GM11168 (cell line): ENCODE data around the gene MPP1.
"Not testable (repeated sequence)": the region's sequence is repeated elsewhere in the genome, so short reads cannot be mapped to it uniquely, and the experiment has no call there.

Experiments used
- in situ Hi-C: fragments of 300-500 bp; cut with MboI; formaldehyde crosslinking; loops from one replicate; pipeline ENCODE4 v1.12.0; 2022; ENCODE audit warnings: low sequenced_read_pairs; ENCODE audit not compliant: unreplicated experiment

Gene MPP1

GRCh38 chrX:154804957-154805695, at the start of gene MPP1:
MPP1 (minus strand) TSS chrX:154805485; CDS start chrX:154805373, 112 bp downstream.
- in situ Hi-C loops, result no loop called here

- in situ Hi-C loops, result no loop called here
These were observed 45.8 kb upstream of the MPP1 start for GRCh38 chrX:154850957-154851611.

- in situ Hi-C loops, result no loop called here
These were observed 35.6 kb upstream of the MPP1 start for GRCh38 chrX:154840856-154841255.

GRCh38 chrX:154836163-154836562, 30.9 kb upstream of the MPP1 start:
- in situ Hi-C loops, result no loop called here

GRCh38 chrX:154834562-154834961, 29.3 kb upstream of the MPP1 start, which contains the start of gene SMIM9:
SMIM9 (minus strand) TSS chrX:154834662; CDS start chrX:154830856, 3,806 bp downstream.
- in situ Hi-C loops, result no loop called here

GRCh38 chrX:154833746-154834274, 28.5 kb upstream of the MPP1 start:
- in situ Hi-C loops, result no loop called here

GRCh38 chrX:154829926-154830442, 24.7 kb upstream of the MPP1 start:
- in situ Hi-C loops, result no loop called here

GRCh38 chrX:154829134-154829533, 23.8 kb upstream of the MPP1 start:
- in situ Hi-C loops, result no loop called here

- in situ Hi-C loops, result no loop called here
These were observed 22.7 kb upstream of the MPP1 start for GRCh38 chrX:154828016-154828408.

- in situ Hi-C loops, result no loop called here
These were observed 22.1 kb upstream of the MPP1 start for GRCh38 chrX:154827194-154828015.

GRCh38 chrX:154825586-154825985, 20.3 kb upstream of the MPP1 start:
- in situ Hi-C loops, result not testable (repeated sequence)

- in situ Hi-C loops, result no loop called here
These were observed 19.4 kb upstream of the MPP1 start for GRCh38 chrX:154824638-154825037.

GRCh38 chrX:154822029-154822428, 16.7 kb upstream of the MPP1 start:
- in situ Hi-C loops, result no loop called here

- in situ Hi-C loops, result no loop called here
These were observed 16.2 kb upstream of the MPP1 start for GRCh38 chrX:154821523-154821922.

GRCh38 chrX:154819771-154820341, 14.6 kb upstream of the MPP1 start:
- in situ Hi-C loops, result no loop called here

- in situ Hi-C loops, result no loop called here
These were observed 13.9 kb upstream of the MPP1 start for GRCh38 chrX:154818916-154819770.

- in situ Hi-C loops, result not testable (repeated sequence)
These were observed 11.8 kb upstream of the MPP1 start for GRCh38 chrX:154817048-154817618.

- in situ Hi-C loops, result not testable (repeated sequence)
These were observed 11.1 kb upstream of the MPP1 start for GRCh38 chrX:154816326-154816898.
